ENCODE measurements around the gene NOL3.
A peak's percentile ranks its signal among the peaks of the same experiment; 100 is the strongest.

NOL3 gene

GRCh38 chr16:67154578-67155294 is 15.6 kb upstream of the NOL3 start:
- FAIRE-seq (no peak), DNase-seq (ENCODE audit: low spot score) (no peak)

- DNase-seq (ENCODE audit: low spot score) (peak; percentile 82), FAIRE-seq (no peak)
Measured at GRCh38 chr16:67155295-67156142, 14.8 kb upstream of the NOL3 start.

GRCh38 chr16:67156143-67156844 is 14.0 kb upstream of the NOL3 start:
- no peak for FAIRE-seq

GRCh38 chr16:67157106-67157748 is 13.1 kb upstream of the NOL3 start:
- no peak for DNase-seq (ENCODE audit: low spot score)
- no peak for FAIRE-seq

More at GRCh38 chr16:67156143-67156844, 14.0 kb upstream of the NOL3 start:
- no peak for DNase-seq (ENCODE audit: low spot score)

GRCh38 chr16:67157892-67158635 is 12.3 kb upstream of the NOL3 start:
- DNase-seq (ENCODE audit: low spot score) (no peak), FAIRE-seq (no peak)

- DNase-seq (ENCODE audit: low spot score) (peak; percentile 51), FAIRE-seq (no peak)
Measured at GRCh38 chr16:67158637-67159600, 11.4 kb upstream of the NOL3 start.

GRCh38 chr16:67161595-67162058 is 8.7 kb upstream of the NOL3 start:
- FAIRE-seq (no peak), DNase-seq (ENCODE audit: low spot score) (no peak)

- DNase-seq (ENCODE audit: low spot score) (no peak), FAIRE-seq (no peak)
Measured at GRCh38 chr16:67162506-67163163, 7.7 kb upstream of the NOL3 start.

GRCh38 chr16:67163164-67163998 is 7.0 kb upstream of the NOL3 start:
- FAIRE-seq (no peak), DNase-seq (ENCODE audit: low spot score) (no peak)

- no peak for FAIRE-seq
Measured at GRCh38 chr16:67163999-67164558, 6.3 kb upstream of the NOL3 start.

GRCh38 chr16:67164599-67165061 is 5.7 kb upstream of the NOL3 start, which contains the start of gene HSF4:
Gene HSF4, plus strand, starts transcription at chr16:67164745. Its CDS starts 67 bp downstream, at chr16:67164812.
- no peak for DNase-seq (ENCODE audit: low spot score)
- no peak for FAIRE-seq

More at GRCh38 chr16:67163999-67164558, 6.3 kb upstream of the NOL3 start:
- no peak for DNase-seq (ENCODE audit: low spot score)

- FAIRE-seq = no peak
- DNase-seq (ENCODE audit: low spot score) = no peak
Measured at GRCh38 chr16:67165121-67166078, 4.9 kb upstream of the NOL3 start.

GRCh38 chr16:67166110-67166547 is 4.2 kb upstream of the NOL3 start:
- DNase-seq (ENCODE audit: low spot score) (no peak), FAIRE-seq (no peak)

GRCh38 chr16:67166598-67167168 is 3.7 kb upstream of the NOL3 start:
- DNase-seq (ENCODE audit: low spot score) = no peak
- FAIRE-seq = no peak

- DNase-seq (ENCODE audit: low spot score) (no peak), FAIRE-seq (no peak)
Measured at GRCh38 chr16:67167588-67167987, 2.8 kb upstream of the NOL3 start.

- DNase-seq (ENCODE audit: low spot score) = no peak
- FAIRE-seq = no peak
Measured at GRCh38 chr16:67169011-67169451, 1.3 kb upstream of the NOL3 start.
